Measurements from ENCODE around the gene ALK. TPM values are rescaled to one million over a fixed set of nuclear protein-coding genes. Genes with fewer than 3 reads are reported as not detected.

The ALK gene
- polyA plus RNA-seq, 3 donors = not detected

DNA sequence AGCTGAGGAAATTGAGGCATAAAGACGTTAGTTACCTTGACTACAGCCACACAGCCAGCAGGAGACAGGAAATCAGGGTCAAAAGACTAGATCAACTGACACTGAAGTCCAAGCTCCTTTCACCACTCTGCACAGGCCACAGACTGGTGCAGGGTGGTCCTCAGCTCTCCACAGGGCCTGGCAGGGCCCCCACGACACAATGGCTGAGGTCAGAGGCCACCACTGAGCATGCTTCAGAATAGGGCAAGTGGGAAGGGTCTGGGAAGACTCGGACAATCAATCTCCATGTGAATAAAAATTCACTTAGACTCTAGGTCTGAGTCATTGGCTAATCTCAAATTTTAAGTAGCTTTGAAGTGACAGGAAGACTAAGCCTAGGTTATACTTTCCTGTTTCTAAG lies 201.7 kb downstream of the ALK start:
- WGBS (ENCODE audit: insufficient coverage) = no CpG with 5 or more reads among the region's 3 CpGs
- Histone ChIP-seq H3K4me2 (replicated peaks; ENCODE audit: extremely low read depth, low read length, poor library complexity, severe bottlenecking) (no peak overlapping the region), H3K79me2 (ENCODE audit: insufficient read depth, low read length) (no peaks in the 10 kb centered on the region), H3K9me3 (replicated peaks in 1 of 2; ENCODE audit: control insufficient read depth in 1 of 2, insufficient read depth in 1 of 2, low read length in 2 of 2) (no peaks in the 10 kb centered on the region), H2AFZ (ENCODE audit: insufficient read depth, low read depth, low read length, poor library complexity, severe bottlenecking) (no peak overlapping the region), H4K20me1 (ENCODE audit: insufficient read depth, low read length) (no peaks in the 10 kb centered on the region), H3K36me3 (replicated peaks in 1 of 2; ENCODE audit: control insufficient read depth in 1 of 2, insufficient read depth in 2 of 2, low read length in 2 of 2) (no peaks in the 10 kb centered on the region), H3K4me1 (ENCODE audit: control insufficient read depth in 1 of 2, insufficient read depth in 2 of 2, low read length in 2 of 2) (no peaks in the 10 kb centered on the region), H3K27ac (ENCODE audit: low read depth in 1 of 2, low read length in 2 of 2) (no peak overlapping the region), H3K4me3 (replicated peaks in 1 of 3; ENCODE audit: low read depth in 2 of 3, low read length in 3 of 3) (no peak overlapping the region), H3K9ac (ENCODE audit: insufficient read depth, low read length, poor library complexity, severe bottlenecking) (no peak overlapping the region), H3K27me3 (ENCODE audit: control insufficient read depth in 2 of 2, insufficient read depth in 2 of 2, low read length in 2 of 2) (no peaks in the 10 kb centered on the region)
- intact Hi-C loops (cut with micrococcal nuclease) = no loop called here
- no peaks in the 10 kb centered on the region for H3K4me1 Mint-ChIP-seq
- DNase-seq = no peak
- H3K27me3 Mint-ChIP-seq (ENCODE audit: low read depth in 3 of 3) = peaks cover 0 to 3% (median 0%) of the 10 kb centered on the region in 3 donors
- H3K9me3 Mint-ChIP-seq = no peaks in the 10 kb centered on the region
- H3K36me3 Mint-ChIP-seq = no peaks in the 10 kb centered on the region
- no peak overlapping the region for H3K27ac Mint-ChIP-seq
- H3K4me3 Mint-ChIP-seq = no peak overlapping the region
- no peak for TF ChIP-seq CTCF (IDR thresholded peaks at IDR 0.05)

- H3K4me2 ChIP-seq (replicated peaks; ENCODE audit: extremely low read depth, low read length, poor library complexity, severe bottlenecking) = no peak overlapping the region
- H3K4me1 ChIP-seq (ENCODE audit: control insufficient read depth in 1 of 2, insufficient read depth in 2 of 2, low read length in 2 of 2) = no peaks in the 10 kb centered on the region
- no peak for TF ChIP-seq CTCF (IDR thresholded peaks at IDR 0.05)
- H3K79me2 ChIP-seq (ENCODE audit: insufficient read depth, low read length) = no peaks in the 10 kb centered on the region
- 100% methylated on average over 1 of the region's 5 CpGs for WGBS (ENCODE audit: insufficient coverage)
- H3K36me3 ChIP-seq (replicated peaks in 1 of 2; ENCODE audit: control insufficient read depth in 1 of 2, insufficient read depth in 2 of 2, low read length in 2 of 2) = no peaks in the 10 kb centered on the region
- H3K4me1 Mint-ChIP-seq = no peaks in the 10 kb centered on the region
- no peaks in the 10 kb centered on the region for H3K27me3 ChIP-seq (ENCODE audit: control insufficient read depth in 2 of 2, insufficient read depth in 2 of 2, low read length in 2 of 2)
- no peaks in the 10 kb centered on the region for H3K36me3 Mint-ChIP-seq
- no peaks in the 10 kb centered on the region for H3K9me3 ChIP-seq (replicated peaks in 1 of 2; ENCODE audit: control insufficient read depth in 1 of 2, insufficient read depth in 1 of 2, low read length in 2 of 2)
- H2AFZ ChIP-seq (ENCODE audit: insufficient read depth, low read depth, low read length, poor library complexity, severe bottlenecking) = no peak overlapping the region
- H3K4me3 ChIP-seq (replicated peaks in 1 of 3; ENCODE audit: low read depth in 2 of 3, low read length in 3 of 3) = no peak overlapping the region
- H3K9ac ChIP-seq (ENCODE audit: insufficient read depth, low read length, poor library complexity, severe bottlenecking) = no peak overlapping the region
- H3K27ac ChIP-seq (ENCODE audit: low read depth in 1 of 2, low read length in 2 of 2) = no peak overlapping the region
- H3K4me3 Mint-ChIP-seq = no peak overlapping the region
- no peaks in the 10 kb centered on the region for H4K20me1 ChIP-seq (ENCODE audit: insufficient read depth, low read length)
- intact Hi-C loops (cut with micrococcal nuclease) = no loop called here
- H3K9me3 Mint-ChIP-seq = peaks cover 0 to 1% (median 0%) of the 10 kb centered on the region in 7 donors
- H3K27ac Mint-ChIP-seq = no peak overlapping the region
- no peak for DNase-seq
- H3K27me3 Mint-ChIP-seq (ENCODE audit: low read depth in 3 of 3) = peaks cover 0 to 3% (median 0%) of the 10 kb centered on the region in 3 donors
Measured at GRCh38 chr2:29718076-29718686, 203.2 kb downstream of the ALK start.

Data from CD14-positive monocyte (primary cell).